Parathyroid adenoma (tissue), 2 donors: Measurements from ENCODE around the gene AOX1.

Experiments used
- H2AFZ ChIP-seq: fragments of 300-600 bp; sonication (generic); one replicate; pipeline ENCODE4 v1.7.0; 2017; ENCODE audit warnings: antibody characterized with exemption, mild to moderate bottlenecking
- H3K27ac ChIP-seq: fragments of 300-600 bp; sonication (generic); one replicate; pipeline ENCODE4 v1.7.0; 2017
- H3K27me3 ChIP-seq: fragments of 300-600 bp; sonication (generic); one replicate; pipeline ENCODE4 v1.7.0; 2017; ENCODE audit warnings: low read length; ENCODE audit not compliant: control insufficient read depth, insufficient read depth
- H3K36me3 ChIP-seq: fragments of 300-600 bp; sonication (generic); one replicate; pipeline ENCODE4 v1.7.0; 2017; ENCODE audit warnings: low read length; ENCODE audit not compliant: control insufficient read depth, insufficient read depth
- H3K4me1 ChIP-seq: fragments of 300-600 bp; sonication (generic); one replicate; pipeline ENCODE4 v1.7.0; 2017; ENCODE audit warnings: control low read depth
- H3K4me2 ChIP-seq: fragments of 300-600 bp; sonication (generic); one replicate; pipeline ENCODE4 v1.7.0; 2017; ENCODE audit warnings: low read length
- H3K4me3 ChIP-seq: fragments of 300-600 bp; sonication (generic); one replicate; pipeline ENCODE4 v1.7.0; 2017; ENCODE audit warnings: low read depth, low read length
- H3K79me2 ChIP-seq: fragments of 300-600 bp; sonication (generic); one replicate; pipeline ENCODE4 v1.7.0; 2017; ENCODE audit warnings: control low read depth
- H3K9ac ChIP-seq: fragments of 300-600 bp; sonication (generic); one replicate; pipeline ENCODE4 v1.7.0; 2017; ENCODE audit warnings: mild to moderate bottlenecking
- H3K9me3 ChIP-seq: fragments of 300-600 bp; sonication (generic); one replicate; pipeline ENCODE4 v1.7.0; 2017; ENCODE audit warnings: low read length; ENCODE audit not compliant: control insufficient read depth
- CTCF ChIP-seq: fragments of 300-600 bp; sonication (generic); IDR thresholded peaks from one replicate; pipeline ENCODE4 v1.7.0; 2017; ENCODE audit warnings: antibody characterized with exemption, mild to moderate bottlenecking
- donor health status: primary hyperparathyroidism.

Gene AOX1

GRCh38 chr2:200667413-200667812 lies 81.6 kb downstream of the AOX1 start:
- Histone ChIP-seq H2AFZ (no peak overlapping the region), H3K27ac (no peak overlapping the region), H3K4me1 (no peaks in the 10 kb centered on the region), H3K4me2 (no peak overlapping the region), H3K27me3 (no peaks in the 10 kb centered on the region), H3K79me2 (no peaks in the 10 kb centered on the region), H3K9me3 (no peaks in the 10 kb centered on the region), H3K4me3 (no peak overlapping the region), H3K36me3 (no peaks in the 10 kb centered on the region), H3K9ac (no peak overlapping the region)
- no peak for TF ChIP-seq CTCF

GRCh38 chr2:200668478-200668877 lies 82.7 kb downstream of the AOX1 start:
- H2AFZ ChIP-seq: no peak overlapping the region
- no peak overlapping the region for H3K4me3 ChIP-seq
- no peaks in the 10 kb centered on the region for H3K27me3 ChIP-seq
- H3K27ac ChIP-seq: no peak overlapping the region
- no peak overlapping the region for H3K4me2 ChIP-seq
- no peak overlapping the region for H3K9ac ChIP-seq
- H3K79me2 ChIP-seq: no peaks in the 10 kb centered on the region
- H3K9me3 ChIP-seq: no peaks in the 10 kb centered on the region
- H3K36me3 ChIP-seq: no peaks in the 10 kb centered on the region
- TF ChIP-seq CTCF: no peak
- no peaks in the 10 kb centered on the region for H3K4me1 ChIP-seq

- no peak for TF ChIP-seq CTCF
- H3K4me1 ChIP-seq: no peaks in the 10 kb centered on the region
- H3K27me3 ChIP-seq: no peaks in the 10 kb centered on the region
- H3K27ac ChIP-seq: no peak overlapping the region
- no peak overlapping the region for H2AFZ ChIP-seq
- no peaks in the 10 kb centered on the region for H3K36me3 ChIP-seq
- no peaks in the 10 kb centered on the region for H3K79me2 ChIP-seq
- no peak overlapping the region for H3K4me2 ChIP-seq
- H3K9ac ChIP-seq: no peak overlapping the region
- H3K4me3 ChIP-seq: no peak overlapping the region
- no peaks in the 10 kb centered on the region for H3K9me3 ChIP-seq
These were observed 83.5 kb downstream of the AOX1 start for GRCh38 chr2:200669308-200669707.

- Histone ChIP-seq H3K27me3 (no peaks in the 10 kb centered on the region), H3K9me3 (no peaks in the 10 kb centered on the region), H3K4me2 (no peak overlapping the region), H2AFZ (no peak overlapping the region), H3K36me3 (no peaks in the 10 kb centered on the region), H3K79me2 (no peaks in the 10 kb centered on the region), H3K4me3 (no peak overlapping the region), H3K4me1 (no peaks in the 10 kb centered on the region), H3K9ac (no peak overlapping the region), H3K27ac (no peak overlapping the region)
- no peak for TF ChIP-seq CTCF
These were observed 84.5 kb downstream of the AOX1 start for GRCh38 chr2:200670313-200670712.

GRCh38 chr2:200670751-200671150 lies 84.9 kb downstream of the AOX1 start:
- Histone ChIP-seq H3K79me2 (no peaks in the 10 kb centered on the region), H3K27ac (no peak overlapping the region), H3K27me3 (no peaks in the 10 kb centered on the region), H3K4me2 (no peak overlapping the region), H3K36me3 (no peaks in the 10 kb centered on the region), H3K9ac (no peak overlapping the region), H3K4me3 (no peak overlapping the region), H3K4me1 (no peaks in the 10 kb centered on the region), H2AFZ (no peak overlapping the region), H3K9me3 (no peaks in the 10 kb centered on the region)
- no peak for TF ChIP-seq CTCF
